HEK293 (cell line): ENCODE data around the gene CACNG7.

Source experiments
- FEZF1 ChIP-seq: fragments of 450-650 bp; formaldehyde crosslinking; IDR thresholded peaks from 2 replicates; pipeline ENCODE4 v1.5.1; 2016; ENCODE audit warnings: missing biosample characterization, missing genetic modification characterization
- MEIS1 ChIP-seq: sonication (generic); formaldehyde crosslinking; IDR thresholded peaks from 2 replicates; pipeline ENCODE4 v1.8.1; 2022; ENCODE audit warnings: missing genetic modification reagents, mild to moderate bottlenecking, borderline replicate concordance
- YY1 ChIP-seq: fragments of 450-650 bp; formaldehyde crosslinking; IDR thresholded peaks from 2 replicates; pipeline ENCODE4 v1.5.1; 2018; ENCODE audit warnings: missing biosample characterization, missing genetic modification characterization
- ZFP41 ChIP-seq: fragments of 450-650 bp; formaldehyde crosslinking; IDR thresholded peaks from 2 replicates; pipeline ENCODE4 v1.5.1; 2016; ENCODE audit warnings: missing biosample characterization, missing genetic modification characterization, borderline replicate concordance
- ZNF19 ChIP-seq: fragments of 450-650 bp; formaldehyde crosslinking; IDR thresholded peaks from 2 replicates; pipeline ENCODE4; 2016; ENCODE audit warnings: missing biosample characterization, missing genetic modification characterization, low read depth
- ZNF549 ChIP-seq: fragments of 450-650 bp; IDR thresholded peaks from 2 replicates; pipeline ENCODE4 v1.5.1; 2018; ENCODE audit warnings: missing biosample characterization, missing genetic modification characterization, mild to moderate bottlenecking, inconsistent platforms, moderate library complexity
- ZNF558 ChIP-seq: fragments of 450-650 bp; formaldehyde crosslinking; IDR thresholded peaks from 2 replicates; pipeline ENCODE4 v1.5.1; 2016; ENCODE audit warnings: missing biosample characterization, missing genetic modification characterization
- ZNF621 ChIP-seq: fragments of 450-650 bp; formaldehyde crosslinking; IDR thresholded peaks from 2 replicates; pipeline ENCODE4 v1.5.1; 2017; ENCODE audit warnings: missing biosample characterization, missing genetic modification characterization
- TF ChIP-seq, protein P1 (sequence below): fragments of 450-650 bp; formaldehyde crosslinking; IDR thresholded peaks from 2 replicates; pipeline ENCODE4 v1.5.1; 2016; ENCODE audit warnings: missing biosample characterization, missing genetic modification characterization
- TF ChIP-seq, protein P2 (sequence below): fragments of 450-650 bp; formaldehyde crosslinking; IDR thresholded peaks from 2 replicates; pipeline ENCODE4 v1.5.1; 2016; ENCODE audit warnings: missing biosample characterization, missing genetic modification characterization, low read depth
- TF ChIP-seq, protein P3 (sequence below): fragments of 450-650 bp; formaldehyde crosslinking; IDR thresholded peaks from 2 replicates; pipeline ENCODE4 v1.5.1; 2016; ENCODE audit warnings: missing biosample characterization, missing genetic modification characterization
- TF ChIP-seq, protein P4 (sequence below): fragments of 450-650 bp; formaldehyde crosslinking; IDR thresholded peaks from 2 replicates; pipeline ENCODE4 v1.5.1; 2017; ENCODE audit warnings: missing biosample characterization, mild to moderate bottlenecking, missing genetic modification characterization, moderate library complexity
- TF ChIP-seq, protein P5 (sequence below): fragments of 450-650 bp; formaldehyde crosslinking; IDR thresholded peaks from 2 replicates; pipeline ENCODE4 v1.5.1; 2016; ENCODE audit warnings: missing biosample characterization, missing genetic modification characterization, low read depth

DNA sequence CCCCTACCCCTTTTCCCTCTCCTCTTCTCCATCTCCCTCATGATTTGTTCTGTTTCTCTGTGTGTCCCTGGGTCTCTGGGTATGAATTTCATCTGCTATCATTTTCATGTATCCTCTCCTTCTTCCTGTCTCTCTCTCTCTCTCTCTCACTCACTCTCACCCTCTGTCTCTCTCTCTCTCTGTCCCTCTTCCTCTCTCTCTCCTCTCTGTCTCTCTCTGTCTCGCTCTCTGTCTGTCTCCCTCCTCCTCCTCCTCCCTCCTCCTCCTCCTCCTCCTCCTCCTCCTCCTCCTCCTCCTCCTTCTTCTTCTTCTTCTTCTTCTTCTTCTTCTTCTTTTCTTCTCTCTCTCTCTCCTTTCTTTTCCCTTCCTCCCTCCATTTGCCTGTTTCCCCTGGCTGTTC is 3.3 kb upstream of the CACNG7 start:
- TF ChIP-seq, protein P1, sequence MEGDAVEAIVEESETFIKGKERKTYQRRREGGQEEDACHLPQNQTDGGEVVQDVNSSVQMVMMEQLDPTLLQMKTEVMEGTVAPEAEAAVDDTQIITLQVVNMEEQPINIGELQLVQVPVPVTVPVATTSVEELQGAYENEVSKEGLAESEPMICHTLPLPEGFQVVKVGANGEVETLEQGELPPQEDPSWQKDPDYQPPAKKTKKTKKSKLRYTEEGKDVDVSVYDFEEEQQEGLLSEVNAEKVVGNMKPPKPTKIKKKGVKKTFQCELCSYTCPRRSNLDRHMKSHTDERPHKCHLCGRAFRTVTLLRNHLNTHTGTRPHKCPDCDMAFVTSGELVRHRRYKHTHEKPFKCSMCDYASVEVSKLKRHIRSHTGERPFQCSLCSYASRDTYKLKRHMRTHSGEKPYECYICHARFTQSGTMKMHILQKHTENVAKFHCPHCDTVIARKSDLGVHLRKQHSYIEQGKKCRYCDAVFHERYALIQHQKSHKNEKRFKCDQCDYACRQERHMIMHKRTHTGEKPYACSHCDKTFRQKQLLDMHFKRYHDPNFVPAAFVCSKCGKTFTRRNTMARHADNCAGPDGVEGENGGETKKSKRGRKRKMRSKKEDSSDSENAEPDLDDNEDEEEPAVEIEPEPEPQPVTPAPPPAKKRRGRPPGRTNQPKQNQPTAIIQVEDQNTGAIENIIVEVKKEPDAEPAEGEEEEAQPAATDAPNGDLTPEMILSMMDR (tag by site-specific recombination) = no peak
- TF ChIP-seq MEIS1 (no peak), ZNF19 (no peak), YY1 (tag by site-specific recombination) (no peak), ZNF621 (no peak), ZNF549 (tag by site-specific recombination) (no peak), ZFP41 (tag by site-specific recombination) (no peak), FEZF1 (no peak), ZNF558 (no peak)
- TF ChIP-seq, protein P2, sequence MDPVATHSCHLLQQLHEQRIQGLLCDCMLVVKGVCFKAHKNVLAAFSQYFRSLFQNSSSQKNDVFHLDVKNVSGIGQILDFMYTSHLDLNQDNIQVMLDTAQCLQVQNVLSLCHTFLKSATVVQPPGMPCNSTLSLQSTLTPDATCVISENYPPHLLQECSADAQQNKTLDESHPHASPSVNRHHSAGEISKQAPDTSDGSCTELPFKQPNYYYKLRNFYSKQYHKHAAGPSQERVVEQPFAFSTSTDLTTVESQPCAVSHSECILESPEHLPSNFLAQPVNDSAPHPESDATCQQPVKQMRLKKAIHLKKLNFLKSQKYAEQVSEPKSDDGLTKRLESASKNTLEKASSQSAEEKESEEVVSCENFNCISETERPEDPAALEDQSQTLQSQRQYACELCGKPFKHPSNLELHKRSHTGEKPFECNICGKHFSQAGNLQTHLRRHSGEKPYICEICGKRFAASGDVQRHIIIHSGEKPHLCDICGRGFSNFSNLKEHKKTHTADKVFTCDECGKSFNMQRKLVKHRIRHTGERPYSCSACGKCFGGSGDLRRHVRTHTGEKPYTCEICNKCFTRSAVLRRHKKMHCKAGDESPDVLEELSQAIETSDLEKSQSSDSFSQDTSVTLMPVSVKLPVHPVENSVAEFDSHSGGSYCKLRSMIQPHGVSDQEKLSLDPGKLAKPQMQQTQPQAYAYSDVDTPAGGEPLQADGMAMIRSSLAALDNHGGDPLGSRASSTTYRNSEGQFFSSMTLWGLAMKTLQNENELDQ (tag by site-specific recombination) = no peak
- TF ChIP-seq, protein P3, sequence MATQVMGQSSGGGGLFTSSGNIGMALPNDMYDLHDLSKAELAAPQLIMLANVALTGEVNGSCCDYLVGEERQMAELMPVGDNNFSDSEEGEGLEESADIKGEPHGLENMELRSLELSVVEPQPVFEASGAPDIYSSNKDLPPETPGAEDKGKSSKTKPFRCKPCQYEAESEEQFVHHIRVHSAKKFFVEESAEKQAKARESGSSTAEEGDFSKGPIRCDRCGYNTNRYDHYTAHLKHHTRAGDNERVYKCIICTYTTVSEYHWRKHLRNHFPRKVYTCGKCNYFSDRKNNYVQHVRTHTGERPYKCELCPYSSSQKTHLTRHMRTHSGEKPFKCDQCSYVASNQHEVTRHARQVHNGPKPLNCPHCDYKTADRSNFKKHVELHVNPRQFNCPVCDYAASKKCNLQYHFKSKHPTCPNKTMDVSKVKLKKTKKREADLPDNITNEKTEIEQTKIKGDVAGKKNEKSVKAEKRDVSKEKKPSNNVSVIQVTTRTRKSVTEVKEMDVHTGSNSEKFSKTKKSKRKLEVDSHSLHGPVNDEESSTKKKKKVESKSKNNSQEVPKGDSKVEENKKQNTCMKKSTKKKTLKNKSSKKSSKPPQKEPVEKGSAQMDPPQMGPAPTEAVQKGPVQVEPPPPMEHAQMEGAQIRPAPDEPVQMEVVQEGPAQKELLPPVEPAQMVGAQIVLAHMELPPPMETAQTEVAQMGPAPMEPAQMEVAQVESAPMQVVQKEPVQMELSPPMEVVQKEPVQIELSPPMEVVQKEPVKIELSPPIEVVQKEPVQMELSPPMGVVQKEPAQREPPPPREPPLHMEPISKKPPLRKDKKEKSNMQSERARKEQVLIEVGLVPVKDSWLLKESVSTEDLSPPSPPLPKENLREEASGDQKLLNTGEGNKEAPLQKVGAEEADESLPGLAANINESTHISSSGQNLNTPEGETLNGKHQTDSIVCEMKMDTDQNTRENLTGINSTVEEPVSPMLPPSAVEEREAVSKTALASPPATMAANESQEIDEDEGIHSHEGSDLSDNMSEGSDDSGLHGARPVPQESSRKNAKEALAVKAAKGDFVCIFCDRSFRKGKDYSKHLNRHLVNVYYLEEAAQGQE = no peak
- TF ChIP-seq, protein P4, sequence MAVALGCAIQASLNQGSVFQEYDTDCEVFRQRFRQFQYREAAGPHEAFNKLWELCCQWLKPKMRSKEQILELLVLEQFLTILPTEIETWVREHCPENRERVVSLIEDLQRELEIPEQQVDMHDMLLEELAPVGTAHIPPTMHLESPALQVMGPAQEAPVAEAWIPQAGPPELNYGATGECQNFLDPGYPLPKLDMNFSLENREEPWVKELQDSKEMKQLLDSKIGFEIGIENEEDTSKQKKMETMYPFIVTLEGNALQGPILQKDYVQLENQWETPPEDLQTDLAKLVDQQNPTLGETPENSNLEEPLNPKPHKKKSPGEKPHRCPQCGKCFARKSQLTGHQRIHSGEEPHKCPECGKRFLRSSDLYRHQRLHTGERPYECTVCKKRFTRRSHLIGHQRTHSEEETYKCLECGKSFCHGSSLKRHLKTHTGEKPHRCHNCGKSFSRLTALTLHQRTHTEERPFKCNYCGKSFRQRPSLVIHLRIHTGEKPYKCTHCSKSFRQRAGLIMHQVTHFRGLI (tag by site-specific recombination) = no peak
- TF ChIP-seq, protein P5, sequence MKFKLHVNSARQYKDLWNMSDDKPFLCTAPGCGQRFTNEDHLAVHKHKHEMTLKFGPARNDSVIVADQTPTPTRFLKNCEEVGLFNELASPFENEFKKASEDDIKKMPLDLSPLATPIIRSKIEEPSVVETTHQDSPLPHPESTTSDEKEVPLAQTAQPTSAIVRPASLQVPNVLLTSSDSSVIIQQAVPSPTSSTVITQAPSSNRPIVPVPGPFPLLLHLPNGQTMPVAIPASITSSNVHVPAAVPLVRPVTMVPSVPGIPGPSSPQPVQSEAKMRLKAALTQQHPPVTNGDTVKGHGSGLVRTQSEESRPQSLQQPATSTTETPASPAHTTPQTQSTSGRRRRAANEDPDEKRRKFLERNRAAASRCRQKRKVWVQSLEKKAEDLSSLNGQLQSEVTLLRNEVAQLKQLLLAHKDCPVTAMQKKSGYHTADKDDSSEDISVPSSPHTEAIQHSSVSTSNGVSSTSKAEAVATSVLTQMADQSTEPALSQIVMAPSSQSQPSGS (tag by site-specific recombination) = no peak
